NCI-H2081 (cell line): ENCODE data around the gene FSIP1.

ENCODE experiments used
- DNase-seq, 2 experiments: peaks; one replicate each; lab custom pipeline; 2025; lab: John Stamatoyannopoulos, UW

Gene FSIP1

DNA sequence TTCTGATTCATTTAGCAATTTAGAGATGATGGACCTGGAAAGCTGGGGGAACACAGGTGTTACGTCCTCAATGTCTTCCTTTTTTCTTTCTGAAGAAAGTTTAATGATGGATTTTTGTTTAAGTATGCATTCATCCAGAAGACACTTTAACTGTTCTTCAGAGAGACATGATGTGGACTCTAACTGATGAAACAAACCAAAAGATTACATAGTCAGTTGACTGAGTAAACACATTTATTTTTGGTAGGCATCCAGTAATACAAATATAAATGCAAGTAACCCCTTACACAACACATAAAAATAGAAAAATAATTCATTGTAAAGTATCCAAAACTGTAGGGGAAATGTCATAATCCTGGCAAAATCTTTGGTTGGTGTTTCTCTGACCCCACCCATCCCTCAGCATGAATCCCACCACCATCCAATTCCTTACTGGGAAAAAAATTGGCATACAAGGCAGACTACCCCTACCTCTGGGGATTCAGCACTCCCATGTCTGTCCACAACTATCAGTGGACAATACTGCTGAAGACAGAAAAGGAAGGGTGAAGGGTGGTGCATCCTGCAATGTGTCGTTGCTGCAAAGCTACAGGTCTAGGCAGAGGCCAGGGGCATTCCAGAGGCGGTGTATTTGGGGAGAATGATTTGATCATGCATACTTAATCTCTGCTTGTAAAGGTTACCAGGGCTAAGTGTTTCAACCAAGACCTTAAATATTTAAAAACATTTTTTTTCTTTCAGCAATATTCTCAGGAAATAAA lies 164.4 kb downstream of the FSIP1 start:
- no peak for DNase-seq

- DNase-seq: no peak
These were observed 165.7 kb downstream of the FSIP1 start for GRCh38 chr15:39616731-39617455.

GRCh38 chr15:39613861-39614260 lies 168.8 kb downstream of the FSIP1 start:
- no peak for DNase-seq

DNA sequence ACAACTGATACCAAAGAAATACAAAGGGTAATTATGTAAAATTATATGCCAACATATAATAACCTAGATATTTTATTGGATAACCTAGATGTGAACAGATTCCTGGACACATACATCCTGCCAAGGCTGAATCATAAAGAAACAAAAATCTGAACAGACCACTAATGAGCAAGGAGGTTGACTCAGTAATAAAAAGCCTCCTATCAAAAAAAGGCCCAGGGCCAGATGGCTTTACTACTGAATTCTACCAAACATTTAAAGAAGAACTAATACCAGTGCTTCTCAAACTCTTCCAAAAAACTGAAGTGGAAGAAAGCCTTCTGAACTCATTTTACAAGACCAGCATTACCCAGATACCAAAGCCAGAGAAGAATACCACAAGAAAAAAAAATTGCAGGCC lies 169.4 kb downstream of the FSIP1 start:
- DNase-seq: no peak

DNA sequence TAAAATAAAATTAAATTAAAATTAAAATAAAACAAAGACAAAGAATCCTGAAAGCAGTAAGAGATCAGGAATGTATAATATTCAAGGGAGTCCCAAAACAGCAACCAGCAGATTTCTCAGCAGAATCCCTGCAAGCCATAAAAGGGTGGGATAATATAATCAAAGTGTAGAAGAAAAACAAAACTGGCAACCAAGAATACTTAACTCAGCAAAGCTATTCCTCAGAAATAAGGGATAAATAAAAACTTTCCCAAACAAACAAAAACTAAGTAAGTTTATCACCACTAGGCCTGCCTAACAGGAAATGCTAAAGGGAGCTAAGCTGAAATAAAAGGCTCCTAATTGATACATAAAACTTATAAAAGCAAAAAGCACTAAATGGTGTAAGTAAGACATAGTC lies 172.0 kb downstream of the FSIP1 start:
- no peak for DNase-seq

DNA sequence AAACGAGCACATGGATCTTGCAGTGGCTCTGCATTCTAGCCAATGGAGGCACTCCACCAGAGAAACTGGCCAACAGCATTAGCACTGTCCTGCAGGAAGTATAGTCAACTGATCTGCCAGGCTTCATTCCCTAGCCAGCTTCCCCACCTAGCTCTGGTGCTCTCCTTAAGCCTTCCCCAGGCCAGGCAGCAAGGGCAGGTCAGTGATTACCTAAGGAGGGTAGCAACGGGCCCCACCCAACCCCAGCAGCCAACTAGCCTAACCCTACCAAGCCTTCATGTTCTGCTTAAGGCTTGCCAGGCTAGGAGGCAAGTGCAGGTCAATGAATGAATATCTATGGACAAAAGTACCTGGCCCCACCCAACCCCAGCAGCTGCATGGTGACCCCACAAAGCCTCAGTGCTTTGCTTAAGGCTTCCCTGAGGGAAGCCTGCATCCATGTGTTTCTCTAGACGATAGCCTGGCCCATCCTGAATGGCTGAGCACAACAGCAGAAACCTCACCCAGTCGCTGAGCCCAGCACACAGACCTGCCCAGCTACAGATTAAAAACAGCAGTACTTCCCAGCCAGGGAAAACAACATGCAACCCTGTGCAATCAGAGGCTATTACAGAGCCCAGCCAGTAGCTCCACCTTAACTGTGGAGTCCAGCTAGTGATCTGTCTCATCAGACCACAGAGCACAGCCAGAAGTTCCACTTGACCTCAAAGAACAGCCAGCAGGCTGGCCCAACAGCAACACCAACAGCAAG lies 173.3 kb downstream of the FSIP1 start:
- DNase-seq: no peak

DNA sequence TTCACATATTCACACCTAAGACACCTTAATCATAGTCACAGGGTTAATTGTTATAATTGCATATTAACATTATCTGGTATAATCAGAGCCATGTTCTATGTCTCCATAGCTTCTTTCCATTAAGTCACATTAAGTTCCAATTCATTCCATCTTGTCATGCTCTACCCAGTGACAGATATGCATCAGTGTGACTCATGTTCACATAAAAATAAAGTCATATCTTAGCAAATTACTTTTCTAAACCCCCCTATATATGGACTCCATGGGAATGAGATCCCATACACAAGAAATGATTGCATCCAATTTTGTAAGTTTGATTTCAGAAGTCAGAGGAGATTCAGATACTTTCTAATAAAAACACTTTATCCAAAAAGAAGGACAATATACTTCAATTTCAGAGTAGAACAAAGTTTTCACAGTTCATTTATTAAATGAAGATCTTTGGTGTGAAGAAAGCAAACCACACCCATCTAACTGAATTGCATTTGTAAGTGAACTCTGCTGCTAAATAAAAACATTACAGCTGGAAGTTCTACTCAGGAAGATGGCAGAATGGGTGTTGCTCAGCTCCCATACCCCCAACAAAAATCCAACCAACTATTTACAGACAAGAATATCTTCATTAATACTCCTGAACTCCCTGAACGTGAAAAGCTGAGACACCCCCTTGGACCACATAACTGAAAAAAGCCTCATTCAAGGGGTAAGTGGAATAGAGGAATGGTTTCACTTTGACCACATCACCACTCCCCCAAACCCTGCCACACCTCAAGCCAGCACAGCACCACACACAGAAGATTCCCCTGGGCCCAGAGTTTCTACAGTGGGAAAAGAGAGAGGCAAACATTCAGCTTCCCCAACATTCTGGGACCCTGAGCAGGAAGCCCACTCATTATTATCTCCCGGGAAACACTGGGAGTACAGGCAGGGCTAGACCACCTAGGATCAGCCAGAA lies 174.2 kb downstream of the FSIP1 start:
- DNase-seq: no peak

- no peak for DNase-seq
These were observed 177.5 kb downstream of the FSIP1 start for GRCh38 chr15:39605146-39605545.

DNA sequence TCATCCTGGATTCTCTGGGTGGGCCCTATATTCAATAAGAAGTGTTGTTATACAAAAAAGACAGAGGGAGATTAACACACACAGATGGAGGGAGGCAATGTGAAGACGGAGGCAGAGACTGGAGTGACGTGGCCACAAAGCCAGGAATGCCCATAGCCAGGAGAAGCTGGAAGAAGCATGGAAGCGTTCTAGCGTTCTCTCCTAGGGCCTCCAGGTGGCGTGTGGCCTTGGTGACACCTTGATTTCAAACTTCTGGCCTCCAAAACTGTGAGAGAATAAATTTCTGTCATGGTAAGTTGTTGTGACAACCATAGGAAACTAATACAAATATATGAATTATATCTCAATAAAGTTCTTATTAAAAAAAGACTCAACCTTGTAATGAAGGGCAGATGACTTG lies 180.5 kb downstream of the FSIP1 start:
- no peak for DNase-seq

- no peak for DNase-seq
These were observed 182.8 kb downstream of the FSIP1 start for GRCh38 chr15:39599871-39600270.

GRCh38 chr15:39598958-39599845 lies 183.4 kb downstream of the FSIP1 start:
- DNase-seq: no peak

DNA sequence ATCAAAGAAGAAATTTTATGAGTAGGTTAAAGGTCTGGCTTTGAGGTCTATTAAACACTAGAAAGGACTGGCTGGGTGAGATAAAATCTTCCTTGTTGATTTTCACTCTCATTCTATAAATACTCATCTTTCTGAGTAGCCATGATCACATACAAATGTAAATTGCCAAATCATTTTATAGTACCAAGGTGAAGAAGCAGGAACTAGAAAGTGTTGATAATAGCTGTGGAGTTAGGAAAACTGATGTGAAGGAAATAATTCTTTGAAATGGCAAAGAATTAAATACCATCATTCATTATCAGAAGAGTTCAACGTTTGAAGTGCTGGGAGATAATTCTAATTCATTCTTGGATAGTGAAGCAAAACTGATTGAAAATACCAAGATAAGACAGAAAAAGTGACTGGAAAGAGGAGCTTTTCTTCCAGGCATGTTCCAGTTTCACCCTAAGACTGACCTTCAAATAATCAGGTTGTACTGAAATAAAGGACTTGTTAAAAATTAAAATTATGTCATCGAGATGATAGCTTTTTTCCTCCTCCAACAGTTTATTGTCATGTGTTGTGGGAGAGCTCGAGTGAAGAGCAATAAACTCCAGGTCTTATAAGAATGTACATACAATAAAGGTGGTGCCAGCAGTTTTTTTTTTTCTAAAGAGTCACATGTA lies 184.3 kb downstream of the FSIP1 start:
- no peak for DNase-seq

DNA sequence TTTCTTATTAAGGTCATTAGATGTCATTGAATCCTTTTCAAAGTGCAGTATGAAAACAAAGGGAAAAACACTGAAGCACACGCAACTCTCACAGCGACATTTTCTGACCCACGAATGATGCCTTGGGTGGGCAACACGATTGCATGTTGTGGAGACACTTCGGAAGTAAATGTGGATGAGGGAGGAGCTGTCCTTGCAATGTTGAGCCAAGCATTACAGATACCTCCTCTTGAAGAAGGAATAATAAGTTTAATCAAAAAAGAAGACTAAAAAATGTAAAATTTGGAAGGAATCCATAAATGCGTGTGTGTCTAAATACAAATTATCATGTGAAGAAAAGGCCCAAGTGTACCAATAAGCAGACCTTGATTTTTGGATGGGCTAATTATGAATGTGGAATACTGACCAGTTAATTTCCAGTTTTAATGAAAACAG lies 184.9 kb downstream of the FSIP1 start:
- DNase-seq: no peak

GRCh38 chr15:39597336-39597735 lies 185.3 kb downstream of the FSIP1 start:
- no peak for DNase-seq

DNA sequence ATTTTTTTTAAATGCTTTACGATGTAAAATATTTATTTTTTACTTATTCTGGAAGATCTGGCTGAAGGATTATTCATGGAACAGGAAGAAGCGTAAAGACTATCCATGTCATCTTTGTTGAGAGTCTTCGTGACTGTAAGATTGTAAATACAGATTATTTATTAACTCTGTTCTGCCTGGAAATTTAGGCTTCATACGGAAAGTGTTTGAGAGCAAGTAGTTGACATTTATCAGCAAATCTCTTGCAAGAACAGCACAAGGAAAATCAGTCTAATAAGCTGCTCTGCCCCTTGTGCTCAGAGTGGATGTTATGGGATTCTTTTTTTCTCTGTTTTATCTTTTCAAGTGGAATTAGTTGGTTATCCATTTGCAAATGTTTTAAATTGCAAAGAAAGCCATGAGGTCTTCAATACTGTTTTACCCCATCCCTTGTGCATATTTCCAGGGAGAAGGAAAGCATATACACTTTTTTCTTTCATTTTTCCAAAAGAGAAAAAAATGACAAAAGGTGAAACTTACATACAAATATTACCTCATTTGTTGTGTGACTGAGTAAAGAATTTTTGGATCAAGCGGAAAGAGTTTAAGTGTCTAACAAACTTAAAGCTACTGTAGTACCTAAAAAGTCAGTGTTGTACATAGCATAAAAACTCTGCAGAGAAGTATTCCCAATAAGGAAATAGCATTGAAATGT lies 186.1 kb downstream of the FSIP1 start:
- no peak for DNase-seq

DNA sequence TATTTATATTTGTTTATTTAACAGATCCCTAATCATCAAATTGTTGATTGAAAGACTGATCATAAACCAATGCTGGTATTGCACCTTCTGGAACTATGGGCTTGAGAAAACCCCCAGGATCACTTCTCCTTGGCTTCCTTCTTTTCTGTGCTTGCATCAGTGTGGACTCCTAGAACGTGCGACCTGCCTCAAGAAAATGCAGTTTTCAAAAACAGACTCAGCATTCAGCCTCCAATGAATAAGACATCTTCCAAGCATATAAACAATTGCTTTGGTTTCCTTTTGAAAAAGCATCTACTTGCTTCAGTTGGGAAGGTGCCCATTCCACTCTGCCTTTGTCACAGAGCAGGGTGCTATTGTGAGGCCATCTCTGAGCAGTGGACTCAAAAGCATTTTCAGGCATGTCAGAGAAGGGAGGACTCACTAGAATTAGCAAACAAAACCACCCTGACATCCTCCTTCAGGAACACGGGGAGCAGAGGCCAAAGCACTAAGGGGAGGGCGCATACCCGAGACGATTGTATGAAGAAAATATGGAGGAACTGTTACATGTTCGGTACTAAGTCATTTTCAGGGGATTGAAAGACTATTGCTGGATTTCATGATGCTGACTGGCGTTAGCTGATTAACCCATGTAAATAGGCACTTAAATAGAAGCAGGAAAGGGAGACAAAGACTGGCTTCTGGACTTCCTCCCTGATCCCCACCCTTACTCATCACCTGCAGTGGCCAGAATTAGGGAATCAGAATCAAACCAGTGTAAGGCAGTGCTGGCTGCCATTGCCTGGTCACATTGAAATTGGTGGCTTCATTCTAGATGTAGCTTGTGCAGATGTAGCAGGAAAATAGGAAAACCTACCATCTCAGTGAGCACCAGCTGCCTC lies 187.1 kb downstream of the FSIP1 start:
- DNase-seq: no peak

DNA sequence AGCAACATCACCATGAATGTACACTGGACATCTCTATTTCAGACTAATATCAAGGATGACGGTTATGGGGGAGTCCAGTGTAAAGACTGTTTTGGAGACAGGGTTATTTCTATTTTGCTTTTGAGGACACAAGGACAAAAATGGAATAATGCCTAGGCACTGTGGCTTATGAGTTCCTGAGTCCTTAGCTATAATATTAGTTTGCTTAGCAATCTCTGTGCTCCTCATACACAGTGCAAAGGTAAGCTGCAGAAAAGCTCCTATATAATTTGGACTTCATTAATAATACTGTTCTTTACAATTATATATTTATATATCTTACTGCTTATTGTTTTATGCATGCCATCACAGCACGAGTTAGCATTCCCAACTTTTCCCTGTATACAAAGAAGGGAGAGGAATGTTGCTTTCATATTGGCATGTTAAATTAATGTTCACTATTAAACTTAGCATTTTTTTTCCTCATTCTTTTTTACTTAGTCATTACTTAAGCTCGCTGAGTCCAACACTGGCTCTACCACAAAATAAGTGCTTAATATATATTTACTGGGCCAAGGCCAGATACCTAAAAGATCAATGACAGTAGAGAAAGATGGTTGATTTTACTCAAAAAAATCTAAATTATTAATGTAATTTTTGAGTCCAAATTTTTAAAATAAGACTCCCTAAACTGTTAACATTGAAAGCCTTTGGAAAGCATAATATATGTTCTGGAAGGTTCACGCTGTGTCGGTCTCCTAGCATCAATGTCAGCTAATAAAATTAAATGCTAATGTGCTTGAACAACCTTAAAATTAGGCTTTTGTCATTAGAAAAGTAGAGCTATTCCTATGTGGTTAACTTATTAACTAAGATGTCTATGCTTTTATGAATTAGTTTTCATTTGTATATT lies 187.9 kb downstream of the FSIP1 start:
- DNase-seq: no peak
